Vagina (tissue), 2 donors: ENCODE measurements around the gene PSMD11.

Source experiments
- POLR2A ChIP-seq, 2 donors: fragments of 450-650 bp; IDR thresholded peaks; one replicate each; pipeline ENCODE4 v1.6.1; 2017; ENCODE audit warnings: antibody characterized with exemption in 2 of 2, mild to moderate bottlenecking in 2 of 2, moderate library complexity in 2 of 2
- POLR2AphosphoS5 ChIP-seq, 2 donors: sonication (generic); formaldehyde crosslinking; IDR thresholded peaks; one replicate each; pipeline ENCODE4 v1.9.0; 2017; ENCODE audit warnings: antibody characterized with exemption in 2 of 2, mild to moderate bottlenecking in 2 of 2, low read depth in 1 of 2; ENCODE audit not compliant: insufficient read depth in 1 of 2
- TF ChIP-seq, protein P1 (sequence below), 3 experiments: fragments of 450-650 bp in 2 of 3; fragments of 200-600 bp in 1 of 3; sonication (generic) in 1 of 3; IDR thresholded peaks; one replicate each; pipeline ENCODE4 v1.5.1; 2017 to 2019; ENCODE audit warnings: antibody characterized with exemption in 3 of 3, mild to moderate bottlenecking in 2 of 3, moderate library complexity in 2 of 3

DNA sequence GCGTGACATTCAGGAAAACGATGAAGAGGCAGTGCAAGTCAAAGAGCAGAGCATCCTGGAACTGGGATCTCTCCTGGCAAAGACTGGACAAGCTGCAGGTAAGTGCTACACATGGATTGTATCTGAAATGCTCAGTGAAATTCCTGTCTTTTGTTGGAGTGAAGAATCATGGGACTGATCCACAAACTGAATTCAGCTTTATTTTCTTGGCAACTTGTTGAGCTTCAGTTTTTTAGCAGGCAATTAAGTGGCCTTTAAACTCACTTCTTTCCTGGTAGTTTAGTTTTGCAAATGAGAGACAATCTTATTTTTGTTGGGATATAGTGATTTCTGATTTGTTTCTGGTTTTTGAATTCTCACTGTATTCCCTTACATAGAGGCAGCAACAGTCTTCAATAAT is 2.6 kb downstream of the PSMD11 start:
- TF ChIP-seq, protein P1, sequence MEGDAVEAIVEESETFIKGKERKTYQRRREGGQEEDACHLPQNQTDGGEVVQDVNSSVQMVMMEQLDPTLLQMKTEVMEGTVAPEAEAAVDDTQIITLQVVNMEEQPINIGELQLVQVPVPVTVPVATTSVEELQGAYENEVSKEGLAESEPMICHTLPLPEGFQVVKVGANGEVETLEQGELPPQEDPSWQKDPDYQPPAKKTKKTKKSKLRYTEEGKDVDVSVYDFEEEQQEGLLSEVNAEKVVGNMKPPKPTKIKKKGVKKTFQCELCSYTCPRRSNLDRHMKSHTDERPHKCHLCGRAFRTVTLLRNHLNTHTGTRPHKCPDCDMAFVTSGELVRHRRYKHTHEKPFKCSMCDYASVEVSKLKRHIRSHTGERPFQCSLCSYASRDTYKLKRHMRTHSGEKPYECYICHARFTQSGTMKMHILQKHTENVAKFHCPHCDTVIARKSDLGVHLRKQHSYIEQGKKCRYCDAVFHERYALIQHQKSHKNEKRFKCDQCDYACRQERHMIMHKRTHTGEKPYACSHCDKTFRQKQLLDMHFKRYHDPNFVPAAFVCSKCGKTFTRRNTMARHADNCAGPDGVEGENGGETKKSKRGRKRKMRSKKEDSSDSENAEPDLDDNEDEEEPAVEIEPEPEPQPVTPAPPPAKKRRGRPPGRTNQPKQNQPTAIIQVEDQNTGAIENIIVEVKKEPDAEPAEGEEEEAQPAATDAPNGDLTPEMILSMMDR (IDR thresholded peaks at IDR 0.05): no peak
- TF ChIP-seq POLR2A (IDR thresholded peaks at IDR 0.05) (no peak), POLR2AphosphoS5 (IDR thresholded peaks at IDR 0.05; ENCODE audit: insufficient read depth in 1 of 2, low read depth in 1 of 2) (no peak)
